ENCODE measurements around the gene TMED6. TPM values are rescaled to one million over a fixed set of nuclear protein-coding genes. Genes with fewer than 3 reads are reported as not detected.

TMED6 gene
- total and polyA plus RNA-seq, 2 of the 8 experiments (the other 6 are each of a cell fraction or from before 2014, with no cell fraction given), result not detected

- TF ChIP-seq, protein P1, sequence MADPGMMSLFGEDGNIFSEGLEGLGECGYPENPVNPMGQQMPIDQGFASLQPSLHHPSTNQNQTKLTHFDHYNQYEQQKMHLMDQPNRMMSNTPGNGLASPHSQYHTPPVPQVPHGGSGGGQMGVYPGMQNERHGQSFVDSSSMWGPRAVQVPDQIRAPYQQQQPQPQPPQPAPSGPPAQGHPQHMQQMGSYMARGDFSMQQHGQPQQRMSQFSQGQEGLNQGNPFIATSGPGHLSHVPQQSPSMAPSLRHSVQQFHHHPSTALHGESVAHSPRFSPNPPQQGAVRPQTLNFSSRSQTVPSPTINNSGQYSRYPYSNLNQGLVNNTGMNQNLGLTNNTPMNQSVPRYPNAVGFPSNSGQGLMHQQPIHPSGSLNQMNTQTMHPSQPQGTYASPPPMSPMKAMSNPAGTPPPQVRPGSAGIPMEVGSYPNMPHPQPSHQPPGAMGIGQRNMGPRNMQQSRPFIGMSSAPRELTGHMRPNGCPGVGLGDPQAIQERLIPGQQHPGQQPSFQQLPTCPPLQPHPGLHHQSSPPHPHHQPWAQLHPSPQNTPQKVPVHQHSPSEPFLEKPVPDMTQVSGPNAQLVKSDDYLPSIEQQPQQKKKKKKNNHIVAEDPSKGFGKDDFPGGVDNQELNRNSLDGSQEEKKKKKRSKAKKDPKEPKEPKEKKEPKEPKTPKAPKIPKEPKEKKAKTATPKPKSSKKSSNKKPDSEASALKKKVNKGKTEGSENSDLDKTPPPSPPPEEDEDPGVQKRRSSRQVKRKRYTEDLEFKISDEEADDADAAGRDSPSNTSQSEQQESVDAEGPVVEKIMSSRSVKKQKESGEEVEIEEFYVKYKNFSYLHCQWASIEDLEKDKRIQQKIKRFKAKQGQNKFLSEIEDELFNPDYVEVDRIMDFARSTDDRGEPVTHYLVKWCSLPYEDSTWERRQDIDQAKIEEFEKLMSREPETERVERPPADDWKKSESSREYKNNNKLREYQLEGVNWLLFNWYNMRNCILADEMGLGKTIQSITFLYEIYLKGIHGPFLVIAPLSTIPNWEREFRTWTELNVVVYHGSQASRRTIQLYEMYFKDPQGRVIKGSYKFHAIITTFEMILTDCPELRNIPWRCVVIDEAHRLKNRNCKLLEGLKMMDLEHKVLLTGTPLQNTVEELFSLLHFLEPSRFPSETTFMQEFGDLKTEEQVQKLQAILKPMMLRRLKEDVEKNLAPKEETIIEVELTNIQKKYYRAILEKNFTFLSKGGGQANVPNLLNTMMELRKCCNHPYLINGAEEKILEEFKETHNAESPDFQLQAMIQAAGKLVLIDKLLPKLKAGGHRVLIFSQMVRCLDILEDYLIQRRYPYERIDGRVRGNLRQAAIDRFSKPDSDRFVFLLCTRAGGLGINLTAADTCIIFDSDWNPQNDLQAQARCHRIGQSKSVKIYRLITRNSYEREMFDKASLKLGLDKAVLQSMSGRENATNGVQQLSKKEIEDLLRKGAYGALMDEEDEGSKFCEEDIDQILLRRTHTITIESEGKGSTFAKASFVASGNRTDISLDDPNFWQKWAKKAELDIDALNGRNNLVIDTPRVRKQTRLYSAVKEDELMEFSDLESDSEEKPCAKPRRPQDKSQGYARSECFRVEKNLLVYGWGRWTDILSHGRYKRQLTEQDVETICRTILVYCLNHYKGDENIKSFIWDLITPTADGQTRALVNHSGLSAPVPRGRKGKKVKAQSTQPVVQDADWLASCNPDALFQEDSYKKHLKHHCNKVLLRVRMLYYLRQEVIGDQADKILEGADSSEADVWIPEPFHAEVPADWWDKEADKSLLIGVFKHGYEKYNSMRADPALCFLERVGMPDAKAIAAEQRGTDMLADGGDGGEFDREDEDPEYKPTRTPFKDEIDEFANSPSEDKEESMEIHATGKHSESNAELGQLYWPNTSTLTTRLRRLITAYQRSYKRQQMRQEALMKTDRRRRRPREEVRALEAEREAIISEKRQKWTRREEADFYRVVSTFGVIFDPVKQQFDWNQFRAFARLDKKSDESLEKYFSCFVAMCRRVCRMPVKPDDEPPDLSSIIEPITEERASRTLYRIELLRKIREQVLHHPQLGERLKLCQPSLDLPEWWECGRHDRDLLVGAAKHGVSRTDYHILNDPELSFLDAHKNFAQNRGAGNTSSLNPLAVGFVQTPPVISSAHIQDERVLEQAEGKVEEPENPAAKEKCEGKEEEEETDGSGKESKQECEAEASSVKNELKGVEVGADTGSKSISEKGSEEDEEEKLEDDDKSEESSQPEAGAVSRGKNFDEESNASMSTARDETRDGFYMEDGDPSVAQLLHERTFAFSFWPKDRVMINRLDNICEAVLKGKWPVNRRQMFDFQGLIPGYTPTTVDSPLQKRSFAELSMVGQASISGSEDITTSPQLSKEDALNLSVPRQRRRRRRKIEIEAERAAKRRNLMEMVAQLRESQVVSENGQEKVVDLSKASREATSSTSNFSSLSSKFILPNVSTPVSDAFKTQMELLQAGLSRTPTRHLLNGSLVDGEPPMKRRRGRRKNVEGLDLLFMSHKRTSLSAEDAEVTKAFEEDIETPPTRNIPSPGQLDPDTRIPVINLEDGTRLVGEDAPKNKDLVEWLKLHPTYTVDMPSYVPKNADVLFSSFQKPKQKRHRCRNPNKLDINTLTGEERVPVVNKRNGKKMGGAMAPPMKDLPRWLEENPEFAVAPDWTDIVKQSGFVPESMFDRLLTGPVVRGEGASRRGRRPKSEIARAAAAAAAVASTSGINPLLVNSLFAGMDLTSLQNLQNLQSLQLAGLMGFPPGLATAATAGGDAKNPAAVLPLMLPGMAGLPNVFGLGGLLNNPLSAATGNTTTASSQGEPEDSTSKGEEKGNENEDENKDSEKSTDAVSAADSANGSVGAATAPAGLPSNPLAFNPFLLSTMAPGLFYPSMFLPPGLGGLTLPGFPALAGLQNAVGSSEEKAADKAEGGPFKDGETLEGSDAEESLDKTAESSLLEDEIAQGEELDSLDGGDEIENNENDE (IDR thresholded peaks at IDR 0.05; ENCODE audit: insufficient replicate concordance, low read length), result no peak
- TF ChIP-seq POLR2AphosphoS5 (IDR thresholded peaks at IDR 0.05; ENCODE audit: low read depth, low read length), result no peak
- no peak for TF ChIP-seq CREB1 (IDR thresholded peaks at IDR 0.05)
- no peak for TF ChIP-seq CHD1 (IDR thresholded peaks at IDR 0.05; ENCODE audit: low read depth, low read length)
- no peak for TF ChIP-seq TBP (IDR thresholded peaks at IDR 0.05; ENCODE audit: low read depth, low read length)
- TF ChIP-seq TAF7 (optimal IDR thresholded peaks at IDR 0.05; ENCODE audit: borderline replicate concordance, low read depth, low read length), result no peak
- no peak for TF ChIP-seq SRF (IDR thresholded peaks at IDR 0.05; ENCODE audit: low read depth, low read length)
- TF ChIP-seq SIX5 (IDR thresholded peaks at IDR 0.05; ENCODE audit: low read depth, low read length), result no peak
- no peak for TF ChIP-seq ATF3 (IDR thresholded peaks at IDR 0.05; ENCODE audit: insufficient read depth, low read depth, low read length)
- TF ChIP-seq SP2 (IDR thresholded peaks at IDR 0.05; ENCODE audit: low read length), result no peak
- TF ChIP-seq EP300 (IDR thresholded peaks at IDR 0.05; ENCODE audit: borderline replicate concordance in 1 of 2, low read depth in 2 of 2, low read length in 2 of 2), result no peak
- TF ChIP-seq, protein P2, sequence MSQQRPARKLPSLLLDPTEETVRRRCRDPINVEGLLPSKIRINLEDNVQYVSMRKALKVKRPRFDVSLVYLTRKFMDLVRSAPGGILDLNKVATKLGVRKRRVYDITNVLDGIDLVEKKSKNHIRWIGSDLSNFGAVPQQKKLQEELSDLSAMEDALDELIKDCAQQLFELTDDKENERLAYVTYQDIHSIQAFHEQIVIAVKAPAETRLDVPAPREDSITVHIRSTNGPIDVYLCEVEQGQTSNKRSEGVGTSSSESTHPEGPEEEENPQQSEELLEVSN (IDR thresholded peaks at IDR 0.05), result no peak
Observed at GRCh38 chr16:69364088-69364487, 12.5 kb upstream of the TMED6 start (continued).
